H9 (cell line): ENCODE results near the gene ZNF408. TPM values are rescaled to one million over a fixed set of nuclear protein-coding genes. Genes with fewer than 3 reads are reported as not detected.

ENCODE experiments used
- DNase-seq: peaks from one replicate; pipeline ENCODE4 v3.0.0-alpha.2; 2017
- H2AFZ ChIP-seq: one replicate; pipeline ENCODE4 v1.6.1; 2013; ENCODE audit warnings: mild to moderate bottlenecking, low read length, control low read depth, moderate library complexity
- H2AK5ac ChIP-seq: 2 replicates; pipeline ENCODE4 v1.6.1; 2013; ENCODE audit warnings: low read length, control low read depth, mixed read lengths; ENCODE audit not compliant: insufficient read length
- H2BK120ac ChIP-seq: one replicate; pipeline ENCODE4 v1.6.1; 2013; ENCODE audit warnings: low read depth, mild to moderate bottlenecking, low read length, control low read depth, inconsistent platforms; ENCODE audit not compliant: poor library complexity, severe bottlenecking
- H2BK12ac ChIP-seq: 2 replicates; pipeline ENCODE4 v1.6.1; 2013; ENCODE audit warnings: low read length, control low read depth, mixed read lengths, low read depth; ENCODE audit not compliant: insufficient read length
- H2BK15ac ChIP-seq: 2 replicates; pipeline ENCODE4 v1.6.1; 2013; ENCODE audit warnings: low read depth, low read length, control low read depth
- H2BK20ac ChIP-seq: one replicate; pipeline ENCODE4 v1.6.1; 2013; ENCODE audit warnings: low read depth, mild to moderate bottlenecking, low read length, control low read depth, inconsistent platforms; ENCODE audit not compliant: poor library complexity, severe bottlenecking
- H2BK5ac ChIP-seq: 2 replicates; pipeline ENCODE4 v1.6.1; 2013; ENCODE audit warnings: low read length, control low read depth, mixed read lengths; ENCODE audit not compliant: insufficient read length
- H3K14ac ChIP-seq: 2 replicates; pipeline ENCODE4 v1.6.1; 2013; ENCODE audit warnings: low read length, control low read depth; ENCODE audit not compliant: insufficient read depth
- H3K18ac ChIP-seq: 2 replicates; pipeline ENCODE4 v1.6.1; 2013; ENCODE audit warnings: low read depth, mild to moderate bottlenecking, mixed read lengths, low read length, control low read depth; ENCODE audit not compliant: insufficient read length
- H3K23ac ChIP-seq: 2 replicates; pipeline ENCODE4 v1.6.1; 2013; ENCODE audit warnings: low read length, control low read depth, mixed read lengths, low read depth; ENCODE audit not compliant: insufficient read length
- H3K23me2 ChIP-seq: 2 replicates; pipeline ENCODE4 v1.6.1; 2013; ENCODE audit warnings: low read depth, mild to moderate bottlenecking, mixed read lengths, low read length, control low read depth; ENCODE audit not compliant: insufficient read length, poor library complexity, severe bottlenecking
- H3K27ac ChIP-seq: 2 replicates; pipeline ENCODE4 v1.5.1; 2013; ENCODE audit warnings: low read length, control low read depth, mixed read lengths, low read depth; ENCODE audit not compliant: insufficient read length
- H3K27me3 ChIP-seq: 2 replicates; pipeline ENCODE4 v1.6.1; 2013; ENCODE audit warnings: low read length, control low read depth, inconsistent platforms; ENCODE audit not compliant: insufficient read depth
- H3K4ac ChIP-seq: 2 replicates; pipeline ENCODE4 v1.6.1; 2013; ENCODE audit warnings: low read depth, mild to moderate bottlenecking, control low read depth, inconsistent platforms, low read length, moderate library complexity
- H3K4me1 ChIP-seq: 2 replicates; pipeline ENCODE4 v1.6.1; 2013; ENCODE audit warnings: low read length, control low read depth, inconsistent platforms; ENCODE audit not compliant: insufficient read depth
- H3K4me2 ChIP-seq: 2 replicates; pipeline ENCODE4 v1.6.1; 2013; ENCODE audit warnings: low read length, control low read depth, mixed read lengths; ENCODE audit not compliant: insufficient read length, insufficient read depth
- H3K56ac ChIP-seq: 2 replicates; pipeline ENCODE4 v1.6.1; 2013; ENCODE audit warnings: low read depth, mild to moderate bottlenecking, mixed read lengths, low read length, control low read depth; ENCODE audit not compliant: insufficient read length
- H3K79me1 ChIP-seq: 2 replicates; pipeline ENCODE4 v1.6.1; 2013; ENCODE audit warnings: low read depth, mild to moderate bottlenecking, moderate library complexity, low read length, control low read depth, inconsistent platforms; ENCODE audit not compliant: insufficient read depth, poor library complexity, severe bottlenecking
- H3K79me2 ChIP-seq: 2 replicates; pipeline ENCODE4 v1.6.1; 2013; ENCODE audit warnings: low read length, control low read depth, inconsistent platforms; ENCODE audit not compliant: insufficient read depth
- H3K9ac ChIP-seq: 2 replicates; pipeline ENCODE4 v1.6.1; 2013; ENCODE audit warnings: low read length, control low read depth, mixed read lengths; ENCODE audit not compliant: insufficient read length; ENCODE audit errors: extremely low read depth
- H3K9me3 ChIP-seq: one replicate; pipeline ENCODE4 v1.6.1; 2013; ENCODE audit warnings: low read depth, low read length, inconsistent platforms; ENCODE audit not compliant: control insufficient read depth
- H3T11ph ChIP-seq: one replicate; pipeline ENCODE4 v1.6.1; 2013; ENCODE audit warnings: mild to moderate bottlenecking, low read length, control low read depth, inconsistent platforms
- H4K20me1 ChIP-seq: one replicate; pipeline ENCODE4 v1.6.1; 2013; ENCODE audit not compliant: control insufficient read depth, insufficient read length, insufficient read depth
- H4K5ac ChIP-seq: 2 replicates; pipeline ENCODE4 v1.6.1; 2013; ENCODE audit warnings: low read depth, mild to moderate bottlenecking, mixed read lengths, low read length, control low read depth; ENCODE audit not compliant: insufficient read length
- H4K8ac ChIP-seq: replicated peaks from 2 replicates; pipeline ENCODE4 v1.6.1; 2013; ENCODE audit warnings: low read length, control low read depth, mixed read lengths, low read depth; ENCODE audit not compliant: insufficient read length
- H4K91ac ChIP-seq: 2 replicates; pipeline ENCODE4 v1.6.1; 2013; ENCODE audit warnings: low read depth, mild to moderate bottlenecking, moderate library complexity, mixed read lengths, low read length, control low read depth; ENCODE audit not compliant: insufficient read length
- H3K27ac Mint-ChIP-seq, 3 experiments: 2 replicates in 2 of 3; 3 replicates in 1 of 3; pipeline ENCODE4 v1.8.0; 2020 to 2021; ENCODE audit warnings: mixed read lengths in 3 of 3, mild to moderate bottlenecking in 1 of 3, moderate library complexity in 1 of 3
- H3K27me3 Mint-ChIP-seq: 2 replicates; pipeline ENCODE4 v1.8.0; 2021; ENCODE audit warnings: low read depth, mild to moderate bottlenecking, moderate library complexity, mixed read lengths
- H3K36me3 Mint-ChIP-seq, 3 experiments: 2 replicates in 2 of 3; 3 replicates in 1 of 3; pipeline ENCODE4 v1.8.0; 2020 to 2021; ENCODE audit warnings: low read depth in 3 of 3, mixed read lengths in 3 of 3; ENCODE audit not compliant: insufficient read depth in 1 of 3
- H3K4me1 Mint-ChIP-seq, 2 experiments: 2 replicates each; pipeline ENCODE4 v1.8.0; 2020; ENCODE audit warnings: mixed read lengths in 2 of 2
- H3K4me3 Mint-ChIP-seq, 2 experiments: 2 replicates in 1 of 2; 3 replicates in 1 of 2; pipeline ENCODE4 v1.8.0; 2020 to 2021; ENCODE audit warnings: mild to moderate bottlenecking in 2 of 2, mixed read lengths in 2 of 2, moderate library complexity in 1 of 2
- H3K9me3 Mint-ChIP-seq, 2 experiments: 2 replicates in 1 of 2; 3 replicates in 1 of 2; pipeline ENCODE4 v1.8.0; 2020; ENCODE audit warnings: mild to moderate bottlenecking in 2 of 2, mixed read lengths in 2 of 2, moderate library complexity in 1 of 2
- WGBS: extraction: QIAGEN DNeasy Blood & Tissue Kit; methylation state at CpG from one replicate; pipeline ENCODE4 v1.1.7; 2013; ENCODE audit warnings: missing lambda C conversion rate, low lambda C conversion rate, mixed read lengths; ENCODE audit not compliant: insufficient read length; ENCODE audit errors: extremely low coverage; 5-methylcytosine and 5-hydroxymethylcytosine counted together
- total RNA-seq: library from RNA; stranded (reverse); gene quantifications from 2 replicates; pipeline ENCODE4 v1.2.1, GENCODE V29; 2021
- TF ChIP-seq, protein P1 (sequence below): fragments of 200-600 bp; sonication (generic); conservative IDR thresholded peaks from 3 replicates; pipeline ENCODE4 v1.8.0; 2021; ENCODE audit warnings: antibody characterized with exemption, mild to moderate bottlenecking

The ZNF408 gene
- total RNA-seq, 1 experiment from 2014 or later, result 16.6 TPM

DNA sequence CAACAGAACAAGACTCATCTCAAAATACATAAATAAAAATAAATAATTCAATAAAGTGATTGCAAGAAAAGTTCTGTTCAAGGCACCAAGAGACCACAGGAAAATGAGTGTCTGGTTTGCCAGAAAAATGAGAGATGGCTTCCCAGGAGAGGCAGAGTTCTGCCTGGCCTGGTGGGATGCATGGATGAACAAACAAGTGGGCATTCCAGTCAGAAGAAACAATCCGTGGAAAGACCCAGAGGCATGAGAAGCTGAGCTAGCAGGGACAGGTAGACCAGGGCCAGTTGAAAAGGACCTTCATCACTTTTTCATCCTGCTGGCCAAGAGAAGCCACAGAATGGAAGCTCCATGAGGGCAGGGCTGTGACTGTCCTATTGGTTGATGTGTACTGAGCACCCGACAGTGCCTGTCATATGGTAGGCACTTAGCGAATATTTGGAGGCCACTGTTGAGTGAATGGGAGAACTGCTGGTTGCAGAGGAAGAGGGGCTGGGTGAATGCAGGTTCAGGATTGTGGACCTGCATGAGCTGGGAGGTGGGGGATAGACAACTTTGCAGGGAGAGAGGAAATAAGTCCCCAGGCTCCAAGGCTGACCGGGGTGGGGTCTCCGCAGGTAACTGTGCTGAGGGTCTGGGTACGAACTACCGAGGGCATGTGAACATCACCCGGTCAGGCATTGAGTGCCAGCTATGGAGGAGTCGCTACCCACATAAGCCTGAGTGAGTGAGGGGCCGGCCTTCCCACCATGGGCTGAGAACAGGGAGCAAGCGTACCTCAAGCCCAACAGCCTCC is 21.9 kb downstream of the ZNF408 start:
- no peak overlapping the region for H2BK15ac ChIP-seq

More for the DNA sequence above, 21.9 kb downstream of the ZNF408 start:
- Histone ChIP-seq H2BK120ac (no peak overlapping the region), H3T11ph (no peak overlapping the region), H4K91ac (no peak overlapping the region), H4K8ac (no peak overlapping the region), H3K23me2 (no peaks in the 10 kb centered on the region), H3K4ac (no peak overlapping the region), H2AK5ac (no peak overlapping the region), H4K5ac (no peak overlapping the region), H3K79me1 (no peaks in the 10 kb centered on the region), H3K14ac (no peak overlapping the region), H2BK12ac (no peak overlapping the region), H2BK20ac (no peak overlapping the region), H3K27ac (no peak overlapping the region), H3K9me3 (no peaks in the 10 kb centered on the region), H2AFZ (no peak overlapping the region), H3K56ac (no peak overlapping the region), H3K4me2 (no peak overlapping the region), H4K20me1 (no peaks in the 10 kb centered on the region), H3K27me3 (no peaks in the 10 kb centered on the region), H2BK5ac (no peak overlapping the region), H3K18ac (no peak overlapping the region), H3K4me1 (0 out of 2 replicates have a peak, but pooled peaks cover 3% of the 10 kb centered on the region), H3K9ac (no peak overlapping the region), H3K23ac (no peak overlapping the region), H3K79me2 (no peaks in the 10 kb centered on the region)
- Mint-ChIP-seq H3K9me3 (no peaks in the 10 kb centered on the region), H3K27me3 (no peaks in the 10 kb centered on the region; the same call in 1 of the 2 replicates), H3K4me3 (no peak overlapping the region), H3K4me1 (peaks cover 9 to 18% of the 10 kb centered on the region in 2 experiments), H3K36me3 (no peaks in the 10 kb centered on the region), H3K27ac (no peak overlapping the region; a peak in 2 of 7 replicates)
- TF ChIP-seq, protein P1, sequence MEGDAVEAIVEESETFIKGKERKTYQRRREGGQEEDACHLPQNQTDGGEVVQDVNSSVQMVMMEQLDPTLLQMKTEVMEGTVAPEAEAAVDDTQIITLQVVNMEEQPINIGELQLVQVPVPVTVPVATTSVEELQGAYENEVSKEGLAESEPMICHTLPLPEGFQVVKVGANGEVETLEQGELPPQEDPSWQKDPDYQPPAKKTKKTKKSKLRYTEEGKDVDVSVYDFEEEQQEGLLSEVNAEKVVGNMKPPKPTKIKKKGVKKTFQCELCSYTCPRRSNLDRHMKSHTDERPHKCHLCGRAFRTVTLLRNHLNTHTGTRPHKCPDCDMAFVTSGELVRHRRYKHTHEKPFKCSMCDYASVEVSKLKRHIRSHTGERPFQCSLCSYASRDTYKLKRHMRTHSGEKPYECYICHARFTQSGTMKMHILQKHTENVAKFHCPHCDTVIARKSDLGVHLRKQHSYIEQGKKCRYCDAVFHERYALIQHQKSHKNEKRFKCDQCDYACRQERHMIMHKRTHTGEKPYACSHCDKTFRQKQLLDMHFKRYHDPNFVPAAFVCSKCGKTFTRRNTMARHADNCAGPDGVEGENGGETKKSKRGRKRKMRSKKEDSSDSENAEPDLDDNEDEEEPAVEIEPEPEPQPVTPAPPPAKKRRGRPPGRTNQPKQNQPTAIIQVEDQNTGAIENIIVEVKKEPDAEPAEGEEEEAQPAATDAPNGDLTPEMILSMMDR, result no peak
- DNase-seq, result no peak
- no CpG with 5 or more reads among the region's 11 CpGs for WGBS
